GM19099 (cell line): ENCODE results near the gene KRT80.

Experiments
- POLR2A ChIP-seq: IDR thresholded peaks from 3 replicates; pipeline ENCODE4 v1.6.1; 2011; ENCODE audit warnings: low read depth; ENCODE audit not compliant: insufficient read length; ENCODE audit errors: extremely low read depth

The KRT80 gene

DNA sequence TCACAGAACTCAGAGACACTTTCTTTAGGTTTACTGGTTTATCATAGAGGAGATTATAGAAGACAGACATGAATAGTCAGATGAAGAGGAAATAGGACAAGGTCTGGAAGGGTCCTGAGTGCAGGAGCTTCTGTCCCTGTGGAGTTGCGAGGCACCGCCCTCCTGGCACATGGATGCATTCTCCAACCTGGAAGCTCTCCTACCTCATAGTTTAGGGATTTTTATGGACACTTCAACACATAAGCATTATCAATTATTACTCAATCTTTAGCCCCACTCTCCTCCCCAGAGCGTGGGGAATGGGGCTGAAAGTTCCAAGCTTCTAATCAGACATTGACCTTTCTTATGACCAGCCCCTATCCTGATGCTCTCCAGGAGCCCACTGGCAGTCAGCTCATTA is 28.7 kb upstream of the KRT80 start:
- no peak for TF ChIP-seq POLR2A

DNA sequence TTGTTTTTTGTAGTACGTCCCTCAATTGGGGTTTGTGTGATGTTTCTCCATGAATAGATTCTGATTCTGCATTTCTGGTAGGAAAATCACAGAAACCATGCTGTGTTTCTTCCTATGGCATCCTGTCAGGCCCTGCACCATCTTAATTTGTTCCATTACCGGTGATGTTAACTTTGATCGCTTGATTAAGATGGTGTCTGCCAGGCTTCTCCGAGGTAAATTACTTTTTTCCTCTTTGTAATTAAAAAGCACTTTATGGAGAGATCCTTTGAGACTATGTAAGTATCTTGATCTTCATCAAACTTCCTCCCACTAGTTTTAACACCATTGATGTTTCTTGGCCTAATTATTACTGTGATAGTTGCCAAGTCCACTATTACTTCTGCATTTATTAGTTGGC is 26.2 kb upstream of the KRT80 start:
- no peak for TF ChIP-seq POLR2A

DNA sequence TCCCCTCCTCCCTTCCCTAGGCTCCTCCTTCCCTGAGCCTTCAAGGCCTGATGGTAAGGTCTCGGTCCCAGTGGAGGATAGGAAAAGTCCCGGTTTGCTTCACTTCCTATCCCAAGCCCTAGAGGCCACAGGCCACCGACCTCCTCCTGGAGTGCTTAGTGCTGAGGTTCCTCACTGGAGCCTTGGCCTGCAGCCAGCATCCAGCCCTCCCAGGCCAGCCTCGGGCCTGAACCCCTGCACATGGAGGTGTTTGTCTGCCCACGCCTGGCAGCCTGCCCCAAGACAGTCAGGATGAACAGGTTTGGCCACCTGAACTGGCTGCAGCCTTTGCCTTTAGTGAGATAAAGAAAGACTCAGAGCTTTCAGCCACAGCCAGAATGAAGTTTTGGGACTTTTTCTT is 25.4 kb upstream of the KRT80 start:
- TF ChIP-seq POLR2A = no peak

DNA sequence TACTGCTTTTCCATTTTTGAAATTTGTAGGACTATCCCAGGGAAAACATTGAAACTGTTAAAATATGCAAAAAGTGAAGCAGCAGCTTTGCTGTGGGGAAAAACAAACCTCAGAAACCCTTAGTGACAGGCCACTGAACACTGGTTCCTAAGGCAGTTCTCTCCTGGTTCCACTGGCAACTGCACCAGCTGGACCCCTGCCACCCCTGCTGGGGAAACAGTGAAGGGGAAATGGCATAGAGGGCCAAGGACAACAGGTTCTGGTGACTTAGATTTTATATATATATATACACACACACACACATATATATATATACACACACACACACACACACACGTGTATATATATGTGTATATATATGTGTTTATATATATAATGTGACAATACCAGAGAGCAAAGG is 25.0 kb upstream of the KRT80 start:
- TF ChIP-seq POLR2A = no peak

DNA sequence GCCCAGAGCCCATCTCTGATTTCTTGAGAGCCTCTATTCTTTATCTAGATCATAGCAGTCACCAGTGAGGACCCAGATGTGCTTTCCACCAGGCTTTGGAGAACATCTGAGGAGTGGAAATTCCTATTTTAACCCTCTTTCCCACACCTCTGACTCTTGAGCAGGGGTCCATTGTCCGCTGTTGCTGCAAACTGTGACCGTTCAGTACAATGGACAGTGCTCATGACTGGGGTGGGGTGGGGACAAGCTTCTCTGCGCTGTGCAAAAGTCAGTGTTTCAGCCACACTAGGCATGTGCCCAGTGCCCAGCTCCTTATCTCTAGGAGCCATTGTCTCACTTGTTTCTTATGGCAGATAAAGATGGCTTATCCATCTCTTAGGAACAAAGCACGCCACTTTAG is 24.3 kb upstream of the KRT80 start:
- no peak for TF ChIP-seq POLR2A

DNA sequence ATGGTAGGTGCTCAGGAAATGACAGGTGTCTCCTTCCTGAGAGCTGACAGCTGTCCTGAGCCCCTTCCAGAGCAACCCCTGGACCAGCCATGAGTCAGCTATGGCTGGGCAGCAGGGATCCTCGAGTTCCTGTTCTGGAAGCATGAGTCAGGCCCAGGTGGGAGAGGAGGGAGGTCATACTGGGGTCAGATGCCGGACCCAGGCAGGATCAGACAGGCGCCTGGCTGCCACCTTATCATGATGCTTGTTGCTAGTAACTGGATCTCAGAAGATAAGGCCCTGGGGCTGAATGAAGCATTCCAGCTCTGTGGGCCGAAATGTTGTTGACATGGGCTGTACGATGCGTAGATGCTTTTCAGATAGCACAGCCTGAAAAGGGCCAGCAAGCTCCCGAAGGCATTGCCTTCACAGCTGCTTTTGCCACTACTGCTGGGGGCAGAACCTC is 23.8 kb upstream of the KRT80 start:
- no peak for TF ChIP-seq POLR2A

DNA sequence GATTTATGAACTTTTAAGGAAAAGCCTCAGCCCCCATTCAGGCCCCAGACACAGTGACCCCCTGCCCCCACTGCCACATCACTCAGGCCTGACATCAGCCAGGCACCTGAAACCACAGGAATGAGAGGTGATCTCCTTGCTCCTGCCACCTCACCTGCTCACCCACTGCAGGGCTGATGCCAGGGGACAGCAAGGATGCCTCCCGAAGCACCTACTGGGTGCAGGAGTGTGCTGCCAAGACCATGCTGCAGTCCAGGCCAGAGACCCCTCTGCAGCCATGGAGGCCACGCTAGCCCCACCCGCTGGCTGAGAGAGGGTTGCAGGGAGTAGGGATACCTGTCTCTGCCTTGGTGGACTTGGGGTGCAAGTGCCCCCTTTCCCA is 22.6 kb upstream of the KRT80 start:
- TF ChIP-seq POLR2A = no peak

DNA sequence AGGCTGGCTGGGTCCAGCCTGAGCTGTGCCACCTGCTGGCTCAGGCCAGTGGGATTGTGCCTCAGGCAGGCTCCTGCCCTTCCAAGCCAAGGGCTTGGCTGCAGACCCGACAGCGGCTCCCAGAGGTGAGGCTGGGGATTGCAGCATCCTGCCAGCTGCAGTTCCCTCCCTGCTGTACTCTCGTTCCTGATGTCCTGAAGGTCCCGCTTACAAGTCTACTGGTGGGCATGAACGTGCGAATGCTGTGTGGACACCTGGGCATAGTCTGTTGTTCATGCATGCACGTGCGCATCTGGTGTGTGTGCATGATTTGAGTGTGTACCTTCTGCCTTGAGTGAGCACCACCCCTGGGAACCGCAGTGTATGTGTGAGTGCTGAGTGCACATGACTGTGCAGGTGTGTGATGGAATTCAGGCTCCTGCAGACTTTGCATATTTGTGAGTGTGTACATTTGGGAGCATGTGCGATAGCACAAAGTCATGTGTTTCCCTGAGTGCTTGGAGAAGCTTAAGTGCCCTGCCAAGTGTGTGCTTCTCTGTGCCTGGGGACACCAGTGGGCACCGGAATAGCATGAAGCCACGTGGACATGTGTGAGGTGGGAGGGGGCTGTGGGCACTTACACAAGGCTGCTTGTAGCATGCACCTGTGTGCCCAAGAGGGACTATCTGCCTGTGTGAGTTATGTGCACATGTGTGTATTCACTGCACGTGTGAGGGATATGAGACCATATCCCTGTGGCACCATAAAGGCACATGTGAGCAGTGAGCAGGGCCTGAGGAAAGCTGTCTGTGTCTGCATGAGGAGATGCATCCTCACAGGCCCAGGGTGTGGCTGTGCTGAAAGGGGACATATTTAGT is 22.0 kb upstream of the KRT80 start:
- TF ChIP-seq POLR2A = no peak

DNA sequence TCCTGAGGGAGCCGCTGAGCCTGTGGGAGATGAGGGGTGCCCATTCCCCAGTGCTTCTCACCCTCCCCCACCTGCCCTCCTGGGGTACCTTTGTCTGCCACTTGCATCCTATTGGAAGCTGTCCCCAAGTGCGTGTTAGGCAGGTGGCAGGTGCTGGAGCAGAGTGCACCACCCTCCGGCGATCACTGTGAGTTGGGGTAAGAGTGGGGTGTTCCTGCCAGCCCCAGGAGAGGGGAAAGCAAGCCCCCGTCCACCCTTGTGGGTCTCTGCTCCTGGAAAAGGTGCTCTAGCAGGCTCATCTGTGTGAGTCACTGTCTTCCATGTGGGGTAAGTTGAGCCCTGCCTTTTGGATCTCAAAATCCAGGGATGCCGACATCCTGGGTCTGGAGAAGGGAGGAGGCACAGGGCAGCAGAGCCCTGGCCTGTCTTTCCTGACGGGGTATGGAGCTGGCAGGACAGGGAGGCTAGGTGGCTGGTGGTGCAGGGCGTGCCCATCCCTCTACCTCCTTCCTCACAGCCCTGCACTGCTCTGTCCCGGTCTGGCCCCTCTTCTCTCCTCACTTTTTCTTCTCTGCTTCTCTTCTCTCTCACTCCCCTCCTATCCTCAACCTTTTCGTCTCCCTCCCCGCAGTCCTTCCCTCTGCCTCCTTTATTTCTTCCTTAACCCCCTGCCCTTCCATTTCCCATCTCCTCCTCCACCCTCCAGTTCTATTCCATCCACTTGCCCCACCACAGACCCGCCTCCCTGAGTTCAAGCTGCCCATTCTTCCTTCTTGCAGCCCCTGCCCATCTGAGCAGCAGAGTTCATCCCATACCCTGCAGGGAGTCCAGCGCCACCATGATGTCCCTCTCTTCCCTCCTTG is 21.1 kb upstream of the KRT80 start:
- no peak for TF ChIP-seq POLR2A

DNA sequence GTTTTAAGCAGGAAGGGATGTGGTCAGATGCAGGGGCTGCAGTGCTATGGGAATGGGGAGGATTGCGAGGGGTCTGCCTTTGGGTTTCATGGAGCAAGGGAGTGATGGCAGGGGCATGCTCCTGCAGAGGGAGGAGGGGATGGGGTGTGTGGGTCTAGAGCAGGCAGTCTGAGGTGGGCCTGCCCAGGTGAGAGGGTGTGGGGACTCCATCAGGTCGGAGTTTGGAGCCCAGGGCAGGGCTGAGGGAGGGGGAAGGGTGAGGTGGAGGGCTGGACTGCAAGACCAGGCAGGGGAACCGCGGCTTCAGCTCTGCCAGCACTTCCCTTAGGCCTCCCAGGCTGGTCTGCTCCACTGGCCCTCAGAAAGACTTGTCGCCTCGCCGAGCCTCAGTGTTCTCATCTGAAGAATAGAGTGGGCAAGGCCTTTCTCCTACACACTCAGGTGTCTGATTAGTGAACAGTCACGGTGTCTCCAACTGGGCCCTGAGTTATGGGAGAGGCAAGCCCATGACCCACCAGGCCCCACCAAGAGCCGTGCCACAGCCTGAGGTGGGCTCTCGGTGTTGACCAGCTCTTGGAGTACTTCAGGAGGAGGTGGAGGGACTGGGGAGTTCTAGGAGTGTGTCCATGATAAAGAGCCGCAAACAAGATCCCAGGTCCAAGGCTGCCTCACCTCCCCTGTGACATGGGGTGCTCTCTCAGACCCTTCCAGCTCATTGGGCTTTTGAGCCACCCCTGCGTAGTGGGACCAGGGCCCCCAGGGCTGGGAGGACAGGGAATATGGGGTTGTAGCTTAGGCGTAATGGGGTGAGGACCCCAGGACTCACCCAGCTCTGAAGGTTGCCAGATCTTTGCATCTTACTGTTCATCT is 20.1 kb upstream of the KRT80 start:
- no peak for TF ChIP-seq POLR2A

DNA sequence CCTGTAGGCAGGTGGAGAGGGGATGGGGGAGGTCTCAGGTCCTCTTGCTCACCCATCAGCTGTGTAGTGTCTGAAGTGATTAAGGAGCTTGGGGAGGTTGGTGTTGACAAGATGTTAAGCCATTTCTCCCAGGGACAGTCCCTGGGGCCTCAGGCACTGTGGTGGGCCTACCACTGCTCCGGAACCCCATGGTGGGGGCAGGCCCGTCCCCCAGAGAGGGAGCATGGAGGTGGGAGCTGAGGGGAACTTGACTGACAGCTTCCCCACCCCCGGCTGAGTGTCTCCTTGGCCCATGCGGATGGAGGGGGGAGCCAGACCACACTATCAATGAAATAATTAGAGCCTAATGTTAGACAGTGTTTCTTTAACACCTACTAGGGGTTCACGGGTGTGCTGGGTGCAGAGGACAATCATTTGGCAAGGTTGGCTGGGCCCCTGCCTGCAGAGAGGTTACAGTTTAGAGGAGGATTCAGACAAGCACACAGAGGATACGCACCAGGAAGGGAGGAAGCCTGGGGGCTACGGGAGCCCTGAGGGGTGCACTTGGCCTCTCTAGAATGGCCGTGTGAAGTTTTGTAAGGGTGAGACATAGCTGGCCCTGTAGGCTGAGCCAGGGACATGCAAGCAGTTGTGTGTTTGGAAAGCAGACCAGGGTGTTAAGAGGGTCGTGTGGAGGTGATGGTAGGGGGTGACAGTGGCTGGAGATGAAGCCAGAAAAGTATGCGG is 19.3 kb upstream of the KRT80 start:
- no peak for TF ChIP-seq POLR2A

DNA sequence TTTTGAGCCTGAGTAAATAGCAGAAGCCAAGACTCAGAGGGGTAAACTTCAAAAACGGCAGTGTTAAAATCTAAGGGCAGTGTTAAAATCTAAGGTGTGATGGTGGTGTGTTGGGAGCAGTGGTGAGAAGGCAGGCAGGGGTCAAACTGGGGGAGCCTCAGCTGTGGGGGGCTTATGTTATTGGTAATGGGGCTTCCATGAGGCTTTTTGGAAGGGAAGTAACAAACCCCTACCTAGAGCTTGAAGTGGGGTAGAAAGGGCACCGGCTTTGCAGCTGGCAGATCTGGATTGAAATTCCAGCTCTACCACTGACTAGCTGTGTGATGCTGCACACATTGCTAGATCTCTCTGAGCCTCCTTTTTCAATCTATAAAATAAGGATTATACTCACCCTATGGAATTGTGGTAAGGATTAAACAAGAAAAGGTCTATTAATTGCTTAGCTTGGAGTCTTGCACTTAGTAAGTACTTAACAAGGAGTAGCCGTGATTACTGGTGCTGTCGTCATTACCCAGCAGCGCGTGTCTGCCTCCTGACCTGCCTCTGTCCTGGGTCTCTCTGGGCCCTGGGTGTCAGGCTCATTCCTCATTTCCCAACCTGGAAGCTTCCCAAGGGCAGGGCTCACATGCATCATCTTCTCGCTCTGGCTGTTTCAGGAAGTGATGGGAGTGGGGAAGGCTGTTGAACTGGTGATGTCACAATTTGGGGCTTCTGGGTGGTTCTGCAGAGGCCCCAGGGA is 18.5 kb upstream of the KRT80 start:
- TF ChIP-seq POLR2A = no peak

DNA sequence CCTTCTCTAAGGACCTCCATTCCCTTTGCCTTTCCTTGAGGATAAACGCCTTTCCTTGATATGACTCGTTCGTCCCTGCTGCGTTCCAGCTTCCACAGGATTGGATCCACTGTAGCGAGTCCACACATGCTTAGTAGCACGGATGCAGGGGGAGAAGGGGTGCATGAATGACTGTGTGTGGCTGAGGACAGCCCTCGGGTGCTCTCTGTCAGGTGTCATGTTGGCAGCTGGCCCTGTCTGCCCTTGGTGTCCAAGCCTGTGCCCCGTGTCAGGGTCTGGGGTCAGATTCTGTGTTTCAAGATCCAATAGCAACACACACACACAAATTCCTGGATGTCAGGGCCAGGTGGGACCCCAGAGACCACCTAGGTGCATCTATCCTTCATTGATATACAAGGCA is 17.5 kb upstream of the KRT80 start:
- TF ChIP-seq POLR2A = no peak
